GM10266 (cell line): ENCODE results near the gene KIAA0753.

Experiments
- DNase-seq: peaks from one replicate; pipeline ENCODE4 v3.0.0; 2012; ENCODE audit errors: extremely low spot score
- CTCF ChIP-seq: IDR thresholded peaks from 2 replicates; pipeline ENCODE4 v1.5.1; 2012; ENCODE audit warnings: mild to moderate bottlenecking, low read depth; ENCODE audit not compliant: control insufficient read depth, insufficient read depth; ENCODE audit errors: missing control alignments

KIAA0753 gene

GRCh38 chr17:6545291-6545690, 95.2 kb downstream of the KIAA0753 start:
- TF ChIP-seq CTCF, result no peak
- DNase-seq, result no peak

- DNase-seq, result no peak
- TF ChIP-seq CTCF, result no peak
Measured at GRCh38 chr17:6544011-6544370, 96.5 kb downstream of the KIAA0753 start.

- TF ChIP-seq CTCF, result no peak
- no peak for DNase-seq
Measured at GRCh38 chr17:6543079-6544010, 97.2 kb downstream of the KIAA0753 start.

GRCh38 chr17:6542577-6542976, 97.9 kb downstream of the KIAA0753 start:
- no peak for TF ChIP-seq CTCF

GRCh38 chr17:6541886-6542285, 98.6 kb downstream of the KIAA0753 start:
- DNase-seq, result no peak
- TF ChIP-seq CTCF, result no peak

More at GRCh38 chr17:6542577-6542976, 97.9 kb downstream of the KIAA0753 start:
- DNase-seq, result no peak

- TF ChIP-seq CTCF, result no peak
- DNase-seq, result no peak
Measured at GRCh38 chr17:6539871-6540270, 100.6 kb downstream of the KIAA0753 start.

- TF ChIP-seq CTCF, result no peak
- DNase-seq, result no peak
Measured at GRCh38 chr17:6536566-6537065, 103.9 kb downstream of the KIAA0753 start.
